Retinal pigment epithelial cell (primary cell): ENCODE results near the gene SLC35D3.
"Not testable (repeated sequence)": the region's sequence is repeated elsewhere in the genome, so short reads cannot be mapped to it uniquely, and the experiment has no call there.

Source experiments
- DNase-seq: peaks from one replicate; pipeline ENCODE4 v3.0.0-alpha.2; 2010; ENCODE audit warnings: low read depth
- H3K4me3 ChIP-seq: 2 replicates; pipeline ENCODE4 v1.5.1; 2011; ENCODE audit warnings: mild to moderate bottlenecking, low read length, control low read depth, moderate library complexity
- CTCF ChIP-seq: conservative IDR thresholded peaks from 2 replicates; pipeline ENCODE4 v1.5.1; 2011; ENCODE audit warnings: low read depth, low read length, control low read depth, inconsistent platforms

Gene SLC35D3

GRCh38 chr6:136963259-136963658, 41.2 kb downstream of the SLC35D3 start:
- no peak for TF ChIP-seq CTCF
- no peak for DNase-seq
- no peak overlapping the region for H3K4me3 ChIP-seq

DNA sequence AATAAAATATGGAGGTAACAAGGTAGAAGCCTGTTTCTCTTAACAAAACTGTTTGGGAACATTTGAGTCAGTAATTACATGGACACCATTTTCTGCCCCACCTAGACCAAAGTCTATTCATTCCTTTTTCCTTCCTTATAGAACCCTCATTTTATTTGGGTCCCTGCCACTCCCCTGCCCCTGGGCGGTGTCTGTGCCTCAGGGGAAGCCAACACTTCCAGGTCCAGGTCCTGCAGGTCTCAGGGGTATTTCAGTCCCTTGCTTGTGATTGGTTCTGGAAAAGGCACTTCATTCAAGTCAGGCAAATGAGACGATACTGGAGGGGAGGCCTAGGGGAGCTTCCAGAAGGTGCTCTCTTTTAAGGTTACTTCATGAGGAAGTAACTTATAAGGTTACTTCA, 42.3 kb downstream of the SLC35D3 start:
- DNase-seq, result no peak
- no peak for TF ChIP-seq CTCF
- no peak overlapping the region for H3K4me3 ChIP-seq

DNA sequence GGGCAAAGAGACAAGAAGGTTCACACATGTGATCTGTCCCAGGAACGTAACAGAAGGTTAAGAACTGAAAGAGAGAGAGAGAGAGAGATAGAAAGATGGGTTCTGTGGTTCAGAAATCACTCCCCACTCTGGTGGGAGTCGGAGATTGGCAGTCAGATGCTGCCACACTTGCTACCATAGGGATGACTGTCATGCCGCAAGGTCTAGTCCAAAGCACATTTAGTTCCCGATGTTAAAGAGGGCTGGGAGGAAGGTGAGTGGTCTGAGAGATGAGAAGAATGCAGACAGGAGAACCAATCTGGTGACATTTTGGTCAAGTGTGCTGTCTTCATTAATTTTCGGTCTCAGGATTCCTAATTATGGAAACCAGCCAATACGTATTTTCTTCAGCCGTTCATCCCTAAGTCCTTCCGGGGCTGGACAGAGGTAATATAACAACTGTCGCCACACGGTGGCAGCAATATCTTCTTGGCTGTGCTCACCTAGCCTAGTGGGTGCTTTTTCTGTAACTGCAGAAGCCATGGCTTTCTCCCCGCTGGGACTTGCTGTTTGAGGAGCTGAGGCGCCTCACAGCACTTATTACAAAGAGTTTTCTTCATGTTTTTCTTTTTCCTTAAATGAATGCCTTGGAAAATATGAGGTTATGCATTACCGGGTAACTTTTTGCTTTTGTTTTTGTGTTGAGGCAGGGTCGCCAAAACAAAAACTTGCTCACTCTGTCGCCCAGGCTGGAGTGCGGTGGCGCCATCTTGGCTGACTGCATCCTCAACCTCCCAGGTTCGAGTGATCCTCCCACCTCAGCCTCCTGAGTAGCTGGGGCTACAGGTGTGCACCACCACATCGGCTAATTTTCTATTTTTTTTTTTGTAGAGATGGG, 46.0 kb downstream of the SLC35D3 start:
- peak; percentile 16 for DNase-seq
- TF ChIP-seq CTCF, result peak; percentile 68
- no peak overlapping the region for H3K4me3 ChIP-seq

DNA sequence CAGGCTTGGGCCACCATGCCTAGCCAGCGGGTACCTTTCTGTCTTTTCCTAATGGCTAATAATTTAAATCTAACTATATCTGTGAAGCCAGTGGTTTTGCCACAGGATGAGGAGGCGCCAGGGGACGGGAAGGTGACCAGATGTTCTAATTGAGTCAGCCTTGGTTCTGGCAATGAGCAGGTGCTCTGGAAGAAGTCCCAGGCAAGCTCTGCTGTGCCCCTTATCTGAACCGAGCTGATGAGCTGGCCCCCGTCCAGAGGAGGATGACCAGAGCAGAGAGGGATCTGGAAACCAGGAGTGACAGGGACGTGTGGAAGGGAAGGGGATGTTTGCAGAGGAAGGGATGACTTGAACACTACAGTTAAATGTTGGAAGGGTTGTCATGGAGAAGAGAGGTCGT, 46.7 kb downstream of the SLC35D3 start:
- H3K4me3 ChIP-seq, result no peak overlapping the region
- no peak for TF ChIP-seq CTCF
- DNase-seq, result no peak

GRCh38 chr6:136969433-136969832, 47.3 kb downstream of the SLC35D3 start:
- TF ChIP-seq CTCF, result no peak
- no peak for DNase-seq

GRCh38 chr6:136969930-136970329, 47.8 kb downstream of the SLC35D3 start:
- TF ChIP-seq CTCF, result no peak
- no peak overlapping the region for H3K4me3 ChIP-seq
- no peak for DNase-seq

More at GRCh38 chr6:136969433-136969832, 47.3 kb downstream of the SLC35D3 start:
- no peak overlapping the region for H3K4me3 ChIP-seq

DNA sequence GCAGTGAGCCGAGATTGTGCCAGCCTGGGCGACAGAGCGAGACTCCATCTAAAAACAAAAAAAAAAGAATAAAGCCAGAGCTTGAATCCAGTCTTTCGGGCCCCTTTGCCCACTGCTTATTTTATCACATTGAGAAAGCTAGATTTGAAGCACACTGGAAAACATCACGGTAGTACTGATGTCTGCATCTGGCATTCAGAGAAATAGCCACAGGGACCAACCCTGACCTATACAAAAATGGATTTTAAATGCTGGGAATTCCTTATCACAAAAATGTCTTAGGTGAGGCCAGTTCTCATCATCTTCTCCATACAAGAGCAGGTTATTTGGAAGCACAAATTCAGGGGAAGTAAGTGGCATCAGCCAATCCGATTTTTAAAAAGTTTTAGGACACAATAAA, 49.5 kb downstream of the SLC35D3 start:
- H3K4me3 ChIP-seq, result no peak overlapping the region
- DNase-seq, result no peak
- TF ChIP-seq CTCF, result no peak

GRCh38 chr6:136973781-136974180, 51.7 kb downstream of the SLC35D3 start:
- H3K4me3 ChIP-seq, DNase-seq: not testable (repeated sequence)
